ENCODE measurements around the gene RANBP17.

GRCh38 chr5:171312129-171312974, 450.5 kb downstream of the RANBP17 start:
- TF ChIP-seq, protein P1, sequence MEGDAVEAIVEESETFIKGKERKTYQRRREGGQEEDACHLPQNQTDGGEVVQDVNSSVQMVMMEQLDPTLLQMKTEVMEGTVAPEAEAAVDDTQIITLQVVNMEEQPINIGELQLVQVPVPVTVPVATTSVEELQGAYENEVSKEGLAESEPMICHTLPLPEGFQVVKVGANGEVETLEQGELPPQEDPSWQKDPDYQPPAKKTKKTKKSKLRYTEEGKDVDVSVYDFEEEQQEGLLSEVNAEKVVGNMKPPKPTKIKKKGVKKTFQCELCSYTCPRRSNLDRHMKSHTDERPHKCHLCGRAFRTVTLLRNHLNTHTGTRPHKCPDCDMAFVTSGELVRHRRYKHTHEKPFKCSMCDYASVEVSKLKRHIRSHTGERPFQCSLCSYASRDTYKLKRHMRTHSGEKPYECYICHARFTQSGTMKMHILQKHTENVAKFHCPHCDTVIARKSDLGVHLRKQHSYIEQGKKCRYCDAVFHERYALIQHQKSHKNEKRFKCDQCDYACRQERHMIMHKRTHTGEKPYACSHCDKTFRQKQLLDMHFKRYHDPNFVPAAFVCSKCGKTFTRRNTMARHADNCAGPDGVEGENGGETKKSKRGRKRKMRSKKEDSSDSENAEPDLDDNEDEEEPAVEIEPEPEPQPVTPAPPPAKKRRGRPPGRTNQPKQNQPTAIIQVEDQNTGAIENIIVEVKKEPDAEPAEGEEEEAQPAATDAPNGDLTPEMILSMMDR (tag by site-specific recombination; IDR thresholded peaks at IDR 0.05) = no peak
- TF ChIP-seq ZNF473 (tag by site-specific recombination; IDR thresholded peaks at IDR 0.05) (no peak), ZNF660 (tag by site-specific recombination; IDR thresholded peaks at IDR 0.05) (no peak), ZNF830 (tag by site-specific recombination; IDR thresholded peaks at IDR 0.05; ENCODE audit: low read depth) (no peak), ELK4 (IDR thresholded peaks at IDR 0.05; ENCODE audit: borderline replicate concordance, low read depth, low read length) (no peak), YY1 (tag by site-specific recombination; IDR thresholded peaks at IDR 0.05) (no peak), ZBTB7A (tag by site-specific recombination; IDR thresholded peaks at IDR 0.05; ENCODE audit: low read depth) (no peak), ZNF23 (tag by site-specific recombination; IDR thresholded peaks at IDR 0.05; ENCODE audit: borderline replicate concordance) (no peak), ZFP41 (tag by site-specific recombination; IDR thresholded peaks at IDR 0.05; ENCODE audit: borderline replicate concordance) (no peak), ZBTB1 (tag by site-specific recombination; IDR thresholded peaks at IDR 0.05) (no peak), ZNF157 (tag by site-specific recombination; IDR thresholded peaks at IDR 0.05) (no peak)
- TF ChIP-seq, protein P2, sequence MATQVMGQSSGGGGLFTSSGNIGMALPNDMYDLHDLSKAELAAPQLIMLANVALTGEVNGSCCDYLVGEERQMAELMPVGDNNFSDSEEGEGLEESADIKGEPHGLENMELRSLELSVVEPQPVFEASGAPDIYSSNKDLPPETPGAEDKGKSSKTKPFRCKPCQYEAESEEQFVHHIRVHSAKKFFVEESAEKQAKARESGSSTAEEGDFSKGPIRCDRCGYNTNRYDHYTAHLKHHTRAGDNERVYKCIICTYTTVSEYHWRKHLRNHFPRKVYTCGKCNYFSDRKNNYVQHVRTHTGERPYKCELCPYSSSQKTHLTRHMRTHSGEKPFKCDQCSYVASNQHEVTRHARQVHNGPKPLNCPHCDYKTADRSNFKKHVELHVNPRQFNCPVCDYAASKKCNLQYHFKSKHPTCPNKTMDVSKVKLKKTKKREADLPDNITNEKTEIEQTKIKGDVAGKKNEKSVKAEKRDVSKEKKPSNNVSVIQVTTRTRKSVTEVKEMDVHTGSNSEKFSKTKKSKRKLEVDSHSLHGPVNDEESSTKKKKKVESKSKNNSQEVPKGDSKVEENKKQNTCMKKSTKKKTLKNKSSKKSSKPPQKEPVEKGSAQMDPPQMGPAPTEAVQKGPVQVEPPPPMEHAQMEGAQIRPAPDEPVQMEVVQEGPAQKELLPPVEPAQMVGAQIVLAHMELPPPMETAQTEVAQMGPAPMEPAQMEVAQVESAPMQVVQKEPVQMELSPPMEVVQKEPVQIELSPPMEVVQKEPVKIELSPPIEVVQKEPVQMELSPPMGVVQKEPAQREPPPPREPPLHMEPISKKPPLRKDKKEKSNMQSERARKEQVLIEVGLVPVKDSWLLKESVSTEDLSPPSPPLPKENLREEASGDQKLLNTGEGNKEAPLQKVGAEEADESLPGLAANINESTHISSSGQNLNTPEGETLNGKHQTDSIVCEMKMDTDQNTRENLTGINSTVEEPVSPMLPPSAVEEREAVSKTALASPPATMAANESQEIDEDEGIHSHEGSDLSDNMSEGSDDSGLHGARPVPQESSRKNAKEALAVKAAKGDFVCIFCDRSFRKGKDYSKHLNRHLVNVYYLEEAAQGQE (tag by site-specific recombination; IDR thresholded peaks at IDR 0.05) = no peak
